ENCODE measurements around the gene ITGAD.

DNA sequence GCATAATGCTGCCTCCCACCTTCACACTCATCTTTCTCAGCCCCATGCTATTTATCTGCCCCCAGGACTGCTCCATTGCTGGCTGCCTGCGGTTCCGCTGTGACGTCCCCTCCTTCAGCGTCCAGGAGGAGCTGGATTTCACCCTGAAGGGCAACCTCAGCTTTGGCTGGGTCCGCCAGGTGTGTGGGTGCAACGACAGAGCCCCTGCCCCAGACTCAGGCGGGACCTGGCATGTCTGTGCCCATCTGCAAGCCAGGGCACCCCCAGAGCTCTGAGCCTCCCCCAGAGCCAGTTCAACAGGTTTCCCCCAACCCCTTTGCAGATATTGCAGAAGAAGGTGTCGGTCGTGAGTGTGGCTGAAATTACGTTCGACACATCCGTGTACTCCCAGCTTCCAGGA, 12.9 kb upstream of the ITGAD start:
- no peak for TF ChIP-seq GATA2 (IDR thresholded peaks at IDR 0.05; ENCODE audit: low read depth, low read length)
- TF ChIP-seq GATA3 (IDR thresholded peaks at IDR 0.05; ENCODE audit: low read depth, low read length): no peak

Measured in SH-SY5Y (cell line).